ENCODE results near the gene CIAO3.
"Not testable (repeated sequence)": the region's sequence is repeated elsewhere in the genome, so short reads cannot be mapped to it uniquely, and the experiment has no call there.

CIAO3 gene

GRCh38 chr16:740764-741505, at the start of gene CIAO3:
CIAO3 (minus strand) TSS chr16:740997; CDS start chr16:740985, 12 bp downstream.
- DNase-seq (ENCODE audit: low read depth) = peak; percentile 77

- DNase-seq (ENCODE audit: low read depth) = no peak
These were observed 49.3 kb upstream of the CIAO3 start for GRCh38 chr16:790086-790485.

- DNase-seq (ENCODE audit: low read depth) = no peak
These were observed 48.5 kb upstream of the CIAO3 start for GRCh38 chr16:789191-789850.

GRCh38 chr16:788399-789126, 47.8 kb upstream of the CIAO3 start, which contains the start of gene CHTF18:
CHTF18 (plus strand) TSS chr16:788620; CDS start chr16:788685, 65 bp downstream.
- peak; percentile 66 for DNase-seq (ENCODE audit: low read depth)

GRCh38 chr16:787978-788398, 47.2 kb upstream of the CIAO3 start, which contains the start of gene RPUSD1:
RPUSD1 (minus strand) TSS chr16:788381; CDS start chr16:787737, 644 bp downstream.
- DNase-seq (ENCODE audit: low read depth) = no peak

GRCh38 chr16:787321-787966, 46.6 kb upstream of the CIAO3 start:
- no peak for DNase-seq (ENCODE audit: low read depth)

GRCh38 chr16:785563-786535, 45.1 kb upstream of the CIAO3 start:
- peak; percentile 35 for DNase-seq (ENCODE audit: low read depth)

GRCh38 chr16:784431-784830, 43.6 kb upstream of the CIAO3 start:
- no peak for DNase-seq (ENCODE audit: low read depth)

- no peak for DNase-seq (ENCODE audit: low read depth)
These were observed 42.8 kb upstream of the CIAO3 start for GRCh38 chr16:783404-784161.

- DNase-seq (ENCODE audit: low read depth) = no peak
These were observed 42.1 kb upstream of the CIAO3 start for GRCh38 chr16:782766-783403.

- no peak for DNase-seq (ENCODE audit: low read depth)
These were observed 41.5 kb upstream of the CIAO3 start for GRCh38 chr16:782258-782657.

GRCh38 chr16:781346-782010, 40.7 kb upstream of the CIAO3 start:
- no peak for DNase-seq (ENCODE audit: low read depth)

- no peak for DNase-seq (ENCODE audit: low read depth)
These were observed 39.5 kb upstream of the CIAO3 start for GRCh38 chr16:780296-780695.

GRCh38 chr16:779561-779960, 38.8 kb upstream of the CIAO3 start:
- DNase-seq (ENCODE audit: low read depth) = no peak

- DNase-seq (ENCODE audit: low read depth) = no peak
These were observed 38.2 kb upstream of the CIAO3 start for GRCh38 chr16:778909-779527.

- no peak for DNase-seq (ENCODE audit: low read depth)
These were observed 37.6 kb upstream of the CIAO3 start for GRCh38 chr16:778447-778846.

GRCh38 chr16:777826-778225, 37.0 kb upstream of the CIAO3 start:
- DNase-seq (ENCODE audit: low read depth) = no peak

GRCh38 chr16:776824-777223, 36.0 kb upstream of the CIAO3 start:
- DNase-seq (ENCODE audit: low read depth) = no peak

GRCh38 chr16:776298-776697, 35.5 kb upstream of the CIAO3 start:
- DNase-seq (ENCODE audit: low read depth) = not testable (repeated sequence)

All from CMK (cell line).